HCT116 (cell line): ENCODE data around the gene ERVFRD-1.

Experiments
- CEBPB ChIP-seq: IDR thresholded peaks from 2 replicates; pipeline ENCODE4 v1.6.1; 2012; ENCODE audit warnings: low read depth
- ELF1 ChIP-seq: IDR thresholded peaks from 2 replicates; pipeline ENCODE4 v1.6.1; 2012; ENCODE audit warnings: low read depth, borderline replicate concordance
- EZH2 ChIP-seq: fragments of 200-600 bp; sonication (generic); IDR thresholded peaks from 2 replicates; pipeline ENCODE4 v1.6.1; 2017; ENCODE audit warnings: antibody characterized with exemption, mixed run types
- FOSL1 ChIP-seq: IDR thresholded peaks from 2 replicates; pipeline ENCODE4 v1.6.1; 2012; ENCODE audit warnings: low read depth
- JUND ChIP-seq: IDR thresholded peaks from 2 replicates; pipeline ENCODE4 v1.6.1; 2012
- POLR2A ChIP-seq: IDR thresholded peaks from 2 replicates; pipeline ENCODE4 v1.7.0; 2011; ENCODE audit warnings: borderline replicate concordance; ENCODE audit not compliant: insufficient read depth, insufficient read length; ENCODE audit errors: extremely low read depth
- POLR2AphosphoS5 ChIP-seq: IDR thresholded peaks from 2 replicates; pipeline ENCODE4 v1.6.1; 2011; ENCODE audit warnings: mild to moderate bottlenecking, low read depth, low read length, moderate library complexity
- ZNF274 ChIP-seq: fragments of 200-500 bp; sonication (Bioruptor generic); IDR thresholded peaks from 2 replicates; pipeline ENCODE4 v1.6.1; 2014; ENCODE audit warnings: mild to moderate bottlenecking, low read depth, low read length, inconsistent platforms
- TF ChIP-seq, protein P1 (sequence below), 3 experiments: fragments of 200-600 bp in 1 of 3; sonication (generic) in 1 of 3; IDR thresholded peaks in 2 of 3; conservative IDR thresholded peaks in 1 of 3; 2 replicates each; pipeline ENCODE4 v1.5.1; 2012 to 2017; ENCODE audit warnings: low read depth in 2 of 3, low read length in 2 of 3, antibody characterized with exemption in 1 of 3, borderline replicate concordance in 1 of 3, control low read depth in 1 of 3, mild to moderate bottlenecking in 1 of 3, mixed read lengths in 1 of 3, mixed run types in 1 of 3, moderate library complexity in 1 of 3; ENCODE audit not compliant: insufficient read depth in 1 of 3
- TF ChIP-seq, protein P2 (sequence below): IDR thresholded peaks from 2 replicates; pipeline ENCODE4 v1.6.1; 2011; ENCODE audit warnings: mild to moderate bottlenecking, low read length, moderate library complexity; ENCODE audit not compliant: insufficient replicate concordance; ENCODE audit errors: extremely low read depth
- TF ChIP-seq, protein P3 (sequence below): IDR thresholded peaks from 2 replicates; pipeline ENCODE4 v1.6.1; 2012

- TF ChIP-seq, protein P1, sequence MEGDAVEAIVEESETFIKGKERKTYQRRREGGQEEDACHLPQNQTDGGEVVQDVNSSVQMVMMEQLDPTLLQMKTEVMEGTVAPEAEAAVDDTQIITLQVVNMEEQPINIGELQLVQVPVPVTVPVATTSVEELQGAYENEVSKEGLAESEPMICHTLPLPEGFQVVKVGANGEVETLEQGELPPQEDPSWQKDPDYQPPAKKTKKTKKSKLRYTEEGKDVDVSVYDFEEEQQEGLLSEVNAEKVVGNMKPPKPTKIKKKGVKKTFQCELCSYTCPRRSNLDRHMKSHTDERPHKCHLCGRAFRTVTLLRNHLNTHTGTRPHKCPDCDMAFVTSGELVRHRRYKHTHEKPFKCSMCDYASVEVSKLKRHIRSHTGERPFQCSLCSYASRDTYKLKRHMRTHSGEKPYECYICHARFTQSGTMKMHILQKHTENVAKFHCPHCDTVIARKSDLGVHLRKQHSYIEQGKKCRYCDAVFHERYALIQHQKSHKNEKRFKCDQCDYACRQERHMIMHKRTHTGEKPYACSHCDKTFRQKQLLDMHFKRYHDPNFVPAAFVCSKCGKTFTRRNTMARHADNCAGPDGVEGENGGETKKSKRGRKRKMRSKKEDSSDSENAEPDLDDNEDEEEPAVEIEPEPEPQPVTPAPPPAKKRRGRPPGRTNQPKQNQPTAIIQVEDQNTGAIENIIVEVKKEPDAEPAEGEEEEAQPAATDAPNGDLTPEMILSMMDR (IDR thresholded peaks at IDR 0.05 in 2 of 3, conservative IDR thresholded peaks at IDR 0.05 in 1 of 3; ENCODE audit: borderline replicate concordance in 1 of 3, insufficient read depth in 1 of 3, low read depth in 2 of 3, low read length in 2 of 3), result no peak
- TF ChIP-seq, protein P2, sequence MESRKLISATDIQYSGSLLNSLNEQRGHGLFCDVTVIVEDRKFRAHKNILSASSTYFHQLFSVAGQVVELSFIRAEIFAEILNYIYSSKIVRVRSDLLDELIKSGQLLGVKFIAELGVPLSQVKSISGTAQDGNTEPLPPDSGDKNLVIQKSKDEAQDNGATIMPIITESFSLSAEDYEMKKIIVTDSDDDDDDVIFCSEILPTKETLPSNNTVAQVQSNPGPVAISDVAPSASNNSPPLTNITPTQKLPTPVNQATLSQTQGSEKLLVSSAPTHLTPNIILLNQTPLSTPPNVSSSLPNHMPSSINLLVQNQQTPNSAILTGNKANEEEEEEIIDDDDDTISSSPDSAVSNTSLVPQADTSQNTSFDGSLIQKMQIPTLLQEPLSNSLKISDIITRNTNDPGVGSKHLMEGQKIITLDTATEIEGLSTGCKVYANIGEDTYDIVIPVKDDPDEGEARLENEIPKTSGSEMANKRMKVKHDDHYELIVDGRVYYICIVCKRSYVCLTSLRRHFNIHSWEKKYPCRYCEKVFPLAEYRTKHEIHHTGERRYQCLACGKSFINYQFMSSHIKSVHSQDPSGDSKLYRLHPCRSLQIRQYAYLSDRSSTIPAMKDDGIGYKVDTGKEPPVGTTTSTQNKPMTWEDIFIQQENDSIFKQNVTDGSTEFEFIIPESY, result no peak
- TF ChIP-seq ELF1 (no peak), CEBPB (no peak), POLR2A (no peak), JUND (no peak), ZNF274 (no peak), POLR2AphosphoS5 (no peak), FOSL1 (no peak), EZH2 (no peak)
- TF ChIP-seq, protein P3, sequence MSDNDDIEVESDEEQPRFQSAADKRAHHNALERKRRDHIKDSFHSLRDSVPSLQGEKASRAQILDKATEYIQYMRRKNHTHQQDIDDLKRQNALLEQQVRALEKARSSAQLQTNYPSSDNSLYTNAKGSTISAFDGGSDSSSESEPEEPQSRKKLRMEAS, result no peak
These were observed 8.5 kb downstream of the ERVFRD-1 start for GRCh38 chr6:11103065-11103464.
